Measurements from ENCODE around the gene PRKCQ.
"Not testable (repeated sequence)": the region's sequence is repeated elsewhere in the genome, so short reads cannot be mapped to it uniquely, and the experiment has no call there.

Gene PRKCQ

DNA sequence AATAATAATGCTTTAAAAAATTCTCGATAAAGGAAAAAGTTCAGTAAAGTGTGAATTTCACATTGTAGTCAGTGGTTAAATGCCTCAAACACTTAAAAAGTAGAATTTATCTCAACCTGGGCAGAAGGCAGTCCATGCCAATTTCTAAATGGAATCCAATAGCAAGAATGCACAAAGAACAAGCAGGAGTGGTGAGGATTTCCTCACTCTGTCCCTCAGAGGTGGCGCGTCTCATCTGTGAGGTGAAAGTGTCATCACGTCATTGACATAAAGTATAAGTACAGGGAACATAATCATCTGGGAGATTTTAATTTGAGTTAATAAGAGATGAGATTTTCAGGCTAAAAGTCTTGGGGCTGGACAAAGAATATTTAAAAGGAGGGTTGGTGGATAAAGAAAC, 10.0 kb upstream of the PRKCQ start:
- no peak for TF ChIP-seq CTCF (IDR thresholded peaks at IDR 0.05; ENCODE audit: low read depth, low read length)

GRCh38 chr10:6589287-6590094, 9.4 kb upstream of the PRKCQ start:
- TF ChIP-seq CTCF (IDR thresholded peaks at IDR 0.05; ENCODE audit: low read depth, low read length) = no peak
- no peak overlapping the region for H3K4me3 ChIP-seq (replicated peaks in 1 of 2; ENCODE audit: low read depth in 2 of 2, low read length in 2 of 2)
- DNase-seq (ENCODE audit: low read depth in 2 of 2) = no peak

More for the DNA sequence above, 10.0 kb upstream of the PRKCQ start:
- H3K4me3 ChIP-seq (replicated peaks in 1 of 2; ENCODE audit: low read depth in 2 of 2, low read length in 2 of 2) = no peak overlapping the region
- no peak for DNase-seq (ENCODE audit: low read depth in 2 of 2)

GRCh38 chr10:6588845-6589244, 8.8 kb upstream of the PRKCQ start:
- no peak for TF ChIP-seq CTCF (IDR thresholded peaks at IDR 0.05; ENCODE audit: low read depth, low read length)
- no peak for DNase-seq (ENCODE audit: low read depth in 2 of 2)
- H3K4me3 ChIP-seq (replicated peaks in 1 of 2; ENCODE audit: low read depth in 2 of 2, low read length in 2 of 2) = no peak overlapping the region

- TF ChIP-seq CTCF (IDR thresholded peaks at IDR 0.05; ENCODE audit: low read depth, low read length) = no peak
- no peak for DNase-seq (ENCODE audit: low read depth in 2 of 2)
- H3K4me3 ChIP-seq (replicated peaks in 1 of 2; ENCODE audit: low read depth in 2 of 2, low read length in 2 of 2) = no peak overlapping the region
Measured at GRCh38 chr10:6588082-6588481, 8.0 kb upstream of the PRKCQ start.

DNA sequence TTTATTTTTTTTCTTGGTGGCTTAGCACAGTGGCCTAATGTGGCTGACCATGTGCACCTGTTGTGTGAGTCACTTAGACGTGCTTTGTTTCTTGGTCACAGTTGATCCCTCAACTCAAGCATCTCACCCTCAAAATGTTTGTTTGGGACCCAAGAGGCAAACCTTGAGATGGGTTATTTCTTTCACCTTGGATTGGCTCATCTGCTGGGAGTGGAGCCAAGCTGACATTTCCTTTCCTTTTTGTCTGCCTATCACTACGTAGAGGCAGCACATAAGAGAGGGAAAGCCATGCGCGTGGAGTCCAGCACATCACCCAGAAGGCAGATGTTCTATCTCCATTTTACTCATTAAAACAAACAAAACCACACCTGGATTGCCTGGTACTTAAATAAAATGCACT, 6.4 kb upstream of the PRKCQ start:
- TF ChIP-seq CTCF (IDR thresholded peaks at IDR 0.05; ENCODE audit: low read depth, low read length) = no peak
- DNase-seq (ENCODE audit: low read depth in 2 of 2) = no peak
- no peak overlapping the region for H3K4me3 ChIP-seq (replicated peaks in 1 of 2; ENCODE audit: low read depth in 2 of 2, low read length in 2 of 2)

- H3K4me3 ChIP-seq (replicated peaks in 1 of 2; ENCODE audit: low read depth in 2 of 2, low read length in 2 of 2) = no peak overlapping the region
- DNase-seq (ENCODE audit: low read depth in 2 of 2) = no peak
- TF ChIP-seq CTCF (IDR thresholded peaks at IDR 0.05; ENCODE audit: low read depth, low read length) = no peak
Measured at GRCh38 chr10:6583447-6583846, 3.4 kb upstream of the PRKCQ start.

GRCh38 chr10:6582913-6583312, 2.8 kb upstream of the PRKCQ start:
- DNase-seq (ENCODE audit: low read depth in 2 of 2); H3K4me3 ChIP-seq (replicated peaks in 1 of 2; ENCODE audit: low read depth in 2 of 2, low read length in 2 of 2): not testable (repeated sequence)
